Pancreas (tissue), 10 donors: ENCODE results near the gene GMNC. TPM values are rescaled to one million over a fixed set of nuclear protein-coding genes. Genes with fewer than 3 reads are reported as not detected.

Source experiments
- ATAC-seq, 4 donors: fragments of 200-7000 bp; cut with Tn5 transposase; one replicate each; pipeline versions ENCODE4 v1.8.0 to v1.9.1; 2020; ENCODE audit warnings: mild to moderate bottlenecking in 4 of 4, moderate library complexity in 4 of 4
- DNase-seq, 6 donors: peaks; one replicate each; pipeline ENCODE4 v3.0.0-alpha.2; 2020
- FAIRE-seq: peaks from 2 replicates; lab custom pipeline; 2012; peaks lifted over from hg19 to GRCh38; lab: Jason Lieb, UNC
- H3K27ac ChIP-seq, 4 donors: fragments of 200-600 bp; sonication (generic); 1 replicate in 3 of 4; 2 replicates in 1 of 4; pipeline versions ENCODE4 v1.5.0 to v1.8.0; 2020
- H3K27me3 ChIP-seq, 4 donors: fragments of 200-600 bp; one replicate each; pipeline ENCODE4 v1.8.0; 2021
- H3K36me3 ChIP-seq, 3 donors: fragments of 200-600 bp; sonication (generic) in 1 of 3; one replicate each; pipeline versions ENCODE4 v1.5.0 to v1.8.0; 2020 to 2021
- H3K4me1 ChIP-seq, 3 donors: fragments of 200-600 bp; one replicate each; pipeline ENCODE4 v1.8.0; 2021
- H3K4me3 ChIP-seq, 4 donors: fragments of 200-600 bp; sonication (generic) in 2 of 4; one replicate each; pipeline versions ENCODE4 v1.5.0 to v1.8.0; 2020 to 2021
- H3K9me3 ChIP-seq, 4 donors: fragments of 200-600 bp; one replicate each; pipeline ENCODE4 v1.8.0; 2021
- CTCF ChIP-seq, 4 donors: fragments of 200-600 bp; sonication (generic) in 3 of 4; IDR thresholded peaks; one replicate each; pipeline versions ENCODE4 v1.5.0 to v1.8.0; 2021; ENCODE audit warnings: antibody characterized with exemption in 4 of 4
- WGBS, 2 donors: extraction: QIAGEN DNeasy Blood & Tissue Kit; methylation state at CpG; one replicate each; pipeline ENCODE4 v1.1.7; 2013; 5-methylcytosine and 5-hydroxymethylcytosine counted together
- intact Hi-C, 3 donors: fragments of 100-400 bp; cut with DNase I; formaldehyde crosslinking; loops; one replicate each; pipeline versions ENCODE4 v1.11.1 to v1.14.2; 2022
- polyA plus RNA-seq, 2 donors: library from polyadenylated mRNA; stranded (reverse); fragments of 200-250 nt; gene quantifications; one replicate each; pipeline ENCODE4 v1.2.3, GENCODE V29; 2013
- total RNA-seq, 6 donors: library from RNA; stranded (reverse); fragmentation: NEBNext Ultra II Directional in 4 of 6; extraction: Animal tissue kit (Norgen Biotek cat#: 25700) in 4 of 6; gene quantifications; one replicate each; pipeline versions ENCODE4 v1.2.1 to v1.2.4, GENCODE V29; 2021 to 2023
- donor health status: healthy with polysubstance abuse.
- donor health status: DM: no; HTN: no; CAD: no; lungs with moderate emphysema.
- donor health status: DM: no; HTN: no; CAD: no.
- donor health status: control.
- donor health status: control.
- donor health status: Bipolar disorder and iron deficiency.
- donor health status: DM: yes; HTN: yes; CAD: no.
- donor health status: DM: no; HTN: no; CAD: no.
- donor health status: DM: no; HTN: no; CAD: no.
- donor health status: DM: yes; HTN: yes; CAD: no.

Gene GMNC
- total and polyA plus RNA-seq, 8 donors = 0.06 to 0.37 (median 0.21) TPM

GRCh38 chr3:190870127-190870526 lies 7.6 kb upstream of the GMNC start:
- Histone ChIP-seq H3K36me3 (no peaks in the 10 kb centered on the region), H3K27ac (no peak overlapping the region), H3K4me1 (no peaks in the 10 kb centered on the region), H3K9me3 (no peaks in the 10 kb centered on the region), H3K4me3 (no peak overlapping the region), H3K27me3 (peaks cover 0 to 8% (median 0%) of the 10 kb centered on the region in 4 donors)
- no peak for DNase-seq
- no peak for ATAC-seq
- no peak for TF ChIP-seq CTCF (IDR thresholded peaks at IDR 0.05)
- 25 to 35% methylated on average over 3 of the region's 3 CpGs for WGBS, 2 donors
- intact Hi-C loops = no loop called here
- FAIRE-seq = no peak

- no peak for FAIRE-seq
- peaks cover 0 to 8% (median 0%) of the 10 kb centered on the region in 4 donors for H3K27me3 ChIP-seq
- no peaks in the 10 kb centered on the region for H3K36me3 ChIP-seq
- intact Hi-C loops = no loop called here
- no peak for TF ChIP-seq CTCF (IDR thresholded peaks at IDR 0.05)
- no peaks in the 10 kb centered on the region for H3K4me1 ChIP-seq
- no peaks in the 10 kb centered on the region for H3K9me3 ChIP-seq
- H3K27ac ChIP-seq = no peak overlapping the region
- ATAC-seq = no peak
- DNase-seq = no peak
- 81 to 84% methylated on average over 2 of the region's 2 CpGs for WGBS, 2 donors
- no peak overlapping the region for H3K4me3 ChIP-seq
Measured at GRCh38 chr3:190867071-190867470, 4.6 kb upstream of the GMNC start.

GRCh38 chr3:190865828-190866227 lies 3.3 kb upstream of the GMNC start:
- intact Hi-C loops = no loop called here
- WGBS, 2 donors = 36 to 49% methylated on average over 7 of the region's 7 CpGs
- Histone ChIP-seq H3K36me3 (no peaks in the 10 kb centered on the region), H3K4me3 (no peak overlapping the region), H3K4me1 (no peaks in the 10 kb centered on the region), H3K27ac (no peak overlapping the region), H3K27me3 (peaks cover 0 to 8% (median 0%) of the 10 kb centered on the region in 4 donors), H3K9me3 (no peaks in the 10 kb centered on the region)
- no peak for ATAC-seq
- no peak for FAIRE-seq
- DNase-seq = no peak
- no peak for TF ChIP-seq CTCF (IDR thresholded peaks at IDR 0.05)

- Histone ChIP-seq H3K4me3 (no peak overlapping the region), H3K36me3 (no peaks in the 10 kb centered on the region), H3K27me3 (peaks cover 0 to 8% (median 0%) of the 10 kb centered on the region in 4 donors), H3K4me1 (no peaks in the 10 kb centered on the region), H3K9me3 (no peaks in the 10 kb centered on the region), H3K27ac (no peak overlapping the region)
- intact Hi-C loops = no loop called here
- DNase-seq = no peak
- 6% methylated on average over 2 of the region's 2 CpGs for WGBS, 2 donors
- no peak for ATAC-seq
- no peak for TF ChIP-seq CTCF (IDR thresholded peaks at IDR 0.05)
- no peak for FAIRE-seq
Measured at GRCh38 chr3:190865419-190865818, 2.9 kb upstream of the GMNC start.

GRCh38 chr3:190864002-190864401 lies 1.5 kb upstream of the GMNC start:
- Histone ChIP-seq H3K27me3 (no peaks in the 10 kb centered on the region), H3K9me3 (no peaks in the 10 kb centered on the region), H3K27ac (no peak overlapping the region), H3K4me1 (no peaks in the 10 kb centered on the region), H3K36me3 (no peaks in the 10 kb centered on the region), H3K4me3 (no peak overlapping the region)
- FAIRE-seq (no peak), DNase-seq (no peak), ATAC-seq (no peak)
- TF ChIP-seq CTCF (IDR thresholded peaks at IDR 0.05) = no peak
- intact Hi-C loops = no loop called here
